Spleen (tissue), 11 donors: ENCODE results near the gene MYO5B. TPM values are rescaled to one million over a fixed set of nuclear protein-coding genes. Genes with fewer than 3 reads are reported as not detected.

Experiments
- DNase-seq: peaks from one replicate; pipeline ENCODE4 v3.0.0-alpha.2; 2020
- H3K27ac ChIP-seq, 8 donors: fragments of 200-600 bp; sonication (generic) in 7 of 8; 1 replicate in 4 of 8; 2 replicates in 4 of 8; pipeline versions ENCODE4 v1.5.0 to v1.8.0; 2016 to 2021; ENCODE audit warnings: inconsistent platforms in 4 of 8, mild to moderate bottlenecking in 4 of 8, moderate library complexity in 1 of 8
- H3K27me3 ChIP-seq, 7 donors: fragments of 200-600 bp; sonication (generic) in 6 of 7; replicated peaks in 1 of 7; 1 replicate in 4 of 7; 2 replicates in 3 of 7; pipeline versions ENCODE4 v1.5.0 to v1.8.0; 2016 to 2021; ENCODE audit warnings: inconsistent platforms in 3 of 7, mild to moderate bottlenecking in 1 of 7
- H3K36me3 ChIP-seq, 6 donors: fragments of 200-600 bp; sonication (generic) in 5 of 6; 1 replicate in 4 of 6; 2 replicates in 2 of 6; pipeline versions ENCODE4 v1.5.0 to v1.8.0; 2016 to 2021; ENCODE audit warnings: inconsistent platforms in 2 of 6
- H3K4me1 ChIP-seq, 6 donors: fragments of 200-600 bp; sonication (generic) in 5 of 6; 1 replicate in 3 of 6; 2 replicates in 3 of 6; pipeline versions ENCODE4 v1.5.0 to v1.8.0; 2016 to 2021; ENCODE audit warnings: inconsistent platforms in 3 of 6
- H3K4me3 ChIP-seq, 8 donors: fragments of 200-600 bp; sonication (generic) in 7 of 8; 1 replicate in 4 of 8; 2 replicates in 4 of 8; pipeline versions ENCODE4 v1.5.0 to v1.8.0; 2016 to 2021; ENCODE audit warnings: inconsistent platforms in 4 of 8, mild to moderate bottlenecking in 4 of 8, moderate library complexity in 2 of 8
- H3K9me3 ChIP-seq, 8 donors: fragments of 200-600 bp; sonication (generic) in 7 of 8; 1 replicate in 4 of 8; 2 replicates in 4 of 8; pipeline versions ENCODE4 v1.5.0 to v1.8.0; 2016 to 2021; ENCODE audit warnings: inconsistent platforms in 4 of 8
- POLR2A ChIP-seq, 3 donors: fragments of 450-650 bp; IDR thresholded peaks; one replicate each; pipeline ENCODE4 v1.5.1; 2017; ENCODE audit warnings: antibody characterized with exemption in 3 of 3, mild to moderate bottlenecking in 1 of 3
- POLR2AphosphoS5 ChIP-seq, 3 donors: sonication (generic); formaldehyde crosslinking; IDR thresholded peaks; one replicate each; pipeline ENCODE4 v1.5.1; 2017; ENCODE audit warnings: antibody characterized with exemption in 3 of 3
- WGBS, 5 donors: extraction: QIAGEN DNeasy Blood & Tissue Kit in 3 of 5; methylation state at CpG; one replicate each; pipeline versions ENCODE4 v1.1.5 to v1.1.7; 2013 to 2018; 5-methylcytosine and 5-hydroxymethylcytosine counted together
- intact Hi-C: fragments of 100-400 bp; cut with DNase I; formaldehyde crosslinking; loops from one replicate; pipeline ENCODE4 v1.15.0; 2023; ENCODE audit warnings: low total_unique reads
- polyA plus RNA-seq, 3 donors: library from polyadenylated mRNA; stranded (reverse); fragments of 200-250 nt; gene quantifications; one replicate each; pipeline ENCODE4 v1.2.1, GENCODE V29; 2013
- total RNA-seq, 7 donors: library from RNA; depleted of rRNA in 3 of 7; stranded (reverse); fragments of >200 nt in 3 of 7; fragmentation: NEBNext Ultra II Directional in 4 of 7; extraction: Animal tissue kit (Norgen Biotek cat#: 25700) in 4 of 7; gene quantifications; one replicate each; pipeline versions ENCODE4 v1.1.0 to v1.2.1, GENCODE V29; 2016 to 2021
- TF ChIP-seq, protein P1 (sequence below), 11 experiments: fragments of 200-600 bp in 7 of 11; fragments of 450-650 bp in 4 of 11; sonication (generic) in 4 of 11; IDR thresholded peaks in 8 of 11; conservative IDR thresholded peaks in 3 of 11; 1 replicate in 7 of 11; 2 replicates in 4 of 11; pipeline versions ENCODE4 v1.4.0 to v1.8.0; 2016 to 2021; ENCODE audit warnings: antibody characterized with exemption in 11 of 11, inconsistent platforms in 4 of 11, mild to moderate bottlenecking in 1 of 11
- donor health status: healthy with polysubstance abuse.
- donor health status: DM: no; HTN: no; CAD: no; lungs with moderate emphysema.
- donor health status: DM: no; HTN: no; CAD: no.
- donor health status: Bipolar disorder and iron deficiency.
- donor health status: healthy.
- donor health status: DM: no; HTN: no; CAD: no.
- donor health status: DM: yes; HTN: yes; CAD: no.

The MYO5B gene
- total and polyA plus RNA-seq, 10 donors: 0.74 to 6.0 (median 2.4) TPM

DNA sequence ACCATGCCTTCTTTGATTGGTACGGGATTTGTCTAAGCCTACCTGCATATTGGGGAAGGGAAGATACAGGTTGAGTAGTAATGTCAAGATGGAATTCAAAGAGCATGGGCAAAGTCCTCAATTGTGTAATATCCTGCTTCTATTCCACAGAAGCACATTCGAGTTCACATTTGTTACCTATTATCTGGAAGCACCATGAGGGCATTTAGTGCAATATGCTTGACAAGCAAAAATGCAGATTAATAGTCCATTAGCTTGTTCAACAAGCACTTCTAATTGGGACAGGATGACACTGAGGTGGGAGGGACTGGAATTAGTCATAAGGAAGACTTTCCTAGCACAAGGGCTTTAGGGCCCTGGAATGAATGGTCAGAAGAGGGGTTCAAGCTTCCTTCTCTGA is 40.5 kb downstream of the MYO5B start:
- no peak for TF ChIP-seq POLR2A (IDR thresholded peaks at IDR 0.05)
- TF ChIP-seq POLR2AphosphoS5 (IDR thresholded peaks at IDR 0.05): no peak
- TF ChIP-seq, protein P1, sequence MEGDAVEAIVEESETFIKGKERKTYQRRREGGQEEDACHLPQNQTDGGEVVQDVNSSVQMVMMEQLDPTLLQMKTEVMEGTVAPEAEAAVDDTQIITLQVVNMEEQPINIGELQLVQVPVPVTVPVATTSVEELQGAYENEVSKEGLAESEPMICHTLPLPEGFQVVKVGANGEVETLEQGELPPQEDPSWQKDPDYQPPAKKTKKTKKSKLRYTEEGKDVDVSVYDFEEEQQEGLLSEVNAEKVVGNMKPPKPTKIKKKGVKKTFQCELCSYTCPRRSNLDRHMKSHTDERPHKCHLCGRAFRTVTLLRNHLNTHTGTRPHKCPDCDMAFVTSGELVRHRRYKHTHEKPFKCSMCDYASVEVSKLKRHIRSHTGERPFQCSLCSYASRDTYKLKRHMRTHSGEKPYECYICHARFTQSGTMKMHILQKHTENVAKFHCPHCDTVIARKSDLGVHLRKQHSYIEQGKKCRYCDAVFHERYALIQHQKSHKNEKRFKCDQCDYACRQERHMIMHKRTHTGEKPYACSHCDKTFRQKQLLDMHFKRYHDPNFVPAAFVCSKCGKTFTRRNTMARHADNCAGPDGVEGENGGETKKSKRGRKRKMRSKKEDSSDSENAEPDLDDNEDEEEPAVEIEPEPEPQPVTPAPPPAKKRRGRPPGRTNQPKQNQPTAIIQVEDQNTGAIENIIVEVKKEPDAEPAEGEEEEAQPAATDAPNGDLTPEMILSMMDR (IDR thresholded peaks at IDR 0.05 in 8 of 11, conservative IDR thresholded peaks at IDR 0.05 in 3 of 11): no peak
- Histone ChIP-seq H3K27ac (no peak overlapping the region), H3K4me1 (no peaks in the 10 kb centered on the region), H3K27me3 (peaks cover 0 to 3% (median 0%) of the 10 kb centered on the region in 7 donors), H3K36me3 (no peaks in the 10 kb centered on the region), H3K9me3 (peaks cover 0 to 4% (median 0%) of the 10 kb centered on the region in 8 donors), H3K4me3 (no peak overlapping the region)
- WGBS, 5 donors: 78 to 86% (median 81%) methylated on average over 2 of the region's 2 CpGs
- DNase-seq: no peak
- intact Hi-C loops: no loop called here

DNA sequence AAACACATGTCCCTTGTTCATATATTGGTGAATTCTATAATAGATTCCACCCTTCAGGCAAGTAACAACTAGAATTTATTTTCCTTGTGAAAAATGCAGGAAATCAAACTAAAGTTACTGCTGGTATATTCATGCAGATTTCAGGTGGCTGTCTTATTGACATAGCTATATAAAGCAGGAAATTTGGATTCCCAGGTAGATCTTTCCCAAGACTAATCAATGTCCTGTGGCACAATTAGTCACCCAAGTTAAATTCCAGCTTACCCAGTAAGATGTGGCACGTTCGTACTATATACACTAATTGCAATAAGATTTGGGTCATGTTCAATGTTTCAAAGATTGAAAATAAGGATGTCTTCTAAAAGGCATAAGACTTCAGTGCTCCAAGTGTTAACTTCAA is 42.0 kb downstream of the MYO5B start:
- no peak for TF ChIP-seq POLR2A (IDR thresholded peaks at IDR 0.05)
- TF ChIP-seq, protein P1 (IDR thresholded peaks at IDR 0.05 in 8 of 11, conservative IDR thresholded peaks at IDR 0.05 in 3 of 11): no peak
- TF ChIP-seq POLR2AphosphoS5 (IDR thresholded peaks at IDR 0.05): no peak
- 82 to 95% (median 91%) methylated on average over 2 of the region's 2 CpGs for WGBS, 5 donors
- Histone ChIP-seq H3K36me3 (no peaks in the 10 kb centered on the region), H3K4me1 (no peaks in the 10 kb centered on the region), H3K27ac (no peak overlapping the region), H3K9me3 (peaks cover 0 to 4% (median 0%) of the 10 kb centered on the region in 8 donors), H3K4me3 (no peak overlapping the region), H3K27me3 (no peaks in the 10 kb centered on the region)
- intact Hi-C loops: no loop called here
- DNase-seq: no peak

DNA sequence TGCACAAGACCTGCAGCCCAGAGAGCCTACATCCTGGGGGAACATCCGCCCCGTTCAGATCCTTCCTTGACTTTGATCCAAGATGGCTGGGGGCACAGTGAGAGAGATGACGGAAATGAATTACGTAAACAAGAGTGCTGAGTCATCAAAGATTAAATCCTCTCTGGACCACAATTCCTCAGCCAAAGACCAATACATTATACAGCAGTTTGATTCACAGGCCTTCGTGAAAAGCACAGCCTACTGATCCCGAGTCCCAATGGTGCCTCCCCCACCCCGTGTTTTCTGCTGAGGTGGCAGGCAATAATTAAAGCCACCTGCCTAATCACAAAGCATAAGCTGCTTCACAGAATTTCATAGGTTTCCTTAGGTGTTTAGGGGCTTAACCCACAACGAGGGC is 43.0 kb downstream of the MYO5B start:
- no peaks in the 10 kb centered on the region for H3K36me3 ChIP-seq
- DNase-seq: no peak
- H3K4me1 ChIP-seq: no peaks in the 10 kb centered on the region
- peaks cover 0 to 8% (median 0%) of the 10 kb centered on the region in 8 donors for H3K9me3 ChIP-seq
- no peak overlapping the region for H3K4me3 ChIP-seq
- intact Hi-C loops: no loop called here
- H3K27me3 ChIP-seq: peaks cover 0 to 1% (median 0%) of the 10 kb centered on the region in 7 donors
- TF ChIP-seq, protein P1 (IDR thresholded peaks at IDR 0.05 in 8 of 11, conservative IDR thresholded peaks at IDR 0.05 in 3 of 11): no peak
- TF ChIP-seq POLR2AphosphoS5 (IDR thresholded peaks at IDR 0.05) (no peak), POLR2A (IDR thresholded peaks at IDR 0.05) (no peak)
- no peak overlapping the region for H3K27ac ChIP-seq
- 67 to 77% (median 72%) methylated on average over 8 of the region's 8 CpGs for WGBS, 5 donors

DNA sequence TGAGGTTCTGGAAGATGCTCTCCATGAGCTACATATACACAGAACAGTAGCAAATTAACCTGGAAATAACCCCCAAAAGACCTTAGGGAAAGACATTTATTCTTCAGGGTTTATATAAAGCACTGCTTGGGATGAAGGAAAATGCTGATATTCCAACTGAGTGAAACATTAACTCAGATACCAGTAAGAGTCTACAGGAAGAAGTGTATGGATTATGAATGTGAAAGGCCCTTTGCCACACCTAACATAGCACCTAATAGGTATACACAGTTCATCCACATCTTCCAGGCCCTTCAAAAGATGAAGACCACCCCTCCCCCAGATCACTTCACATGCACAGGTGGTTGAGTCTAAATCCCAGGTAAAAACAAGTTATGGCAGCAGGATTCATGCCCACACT is 50.4 kb downstream of the MYO5B start:
- intact Hi-C loops: no loop called here
- H3K27ac ChIP-seq: no peak overlapping the region
- H3K27me3 ChIP-seq: peaks cover 0 to 31% (median 0%) of the 10 kb centered on the region in 7 donors
- DNase-seq: no peak
- H3K4me1 ChIP-seq: no peaks in the 10 kb centered on the region
- TF ChIP-seq POLR2A (IDR thresholded peaks at IDR 0.05): no peak
- TF ChIP-seq, protein P1 (IDR thresholded peaks at IDR 0.05 in 8 of 11, conservative IDR thresholded peaks at IDR 0.05 in 3 of 11): no peak
- no peak for TF ChIP-seq POLR2AphosphoS5 (IDR thresholded peaks at IDR 0.05)
- H3K4me3 ChIP-seq: no peak overlapping the region
- H3K36me3 ChIP-seq: no peaks in the 10 kb centered on the region
- H3K9me3 ChIP-seq: peaks cover 0 to 5% (median 0%) of the 10 kb centered on the region in 8 donors
